Astrocyte of the cerebellum (primary cell): ENCODE results near the gene NT5DC1.
A peak's percentile ranks its signal among the peaks of the same experiment; 100 is the strongest.

Source experiments
- DNase-seq: peaks from one replicate; pipeline ENCODE4 v3.0.0-alpha.2; 2011; ENCODE audit warnings: low read depth
- H3K4me3 ChIP-seq: 2 replicates; pipeline ENCODE4 v1.5.1; 2011; ENCODE audit warnings: mild to moderate bottlenecking, low read depth, low read length, moderate library complexity
- in situ Hi-C: cut with HindIII; loops from 2 replicates; pipeline ENCODE4 v1.10.0; 2017; ENCODE audit warnings: low sequenced_read_pairs
- TF ChIP-seq, protein P1 (sequence below): IDR thresholded peaks from 2 replicates; pipeline ENCODE4 v1.5.1; 2012; ENCODE audit warnings: low read length, low read depth, moderate library complexity, mild to moderate bottlenecking; ENCODE audit errors: missing control alignments

Gene NT5DC1

DNA sequence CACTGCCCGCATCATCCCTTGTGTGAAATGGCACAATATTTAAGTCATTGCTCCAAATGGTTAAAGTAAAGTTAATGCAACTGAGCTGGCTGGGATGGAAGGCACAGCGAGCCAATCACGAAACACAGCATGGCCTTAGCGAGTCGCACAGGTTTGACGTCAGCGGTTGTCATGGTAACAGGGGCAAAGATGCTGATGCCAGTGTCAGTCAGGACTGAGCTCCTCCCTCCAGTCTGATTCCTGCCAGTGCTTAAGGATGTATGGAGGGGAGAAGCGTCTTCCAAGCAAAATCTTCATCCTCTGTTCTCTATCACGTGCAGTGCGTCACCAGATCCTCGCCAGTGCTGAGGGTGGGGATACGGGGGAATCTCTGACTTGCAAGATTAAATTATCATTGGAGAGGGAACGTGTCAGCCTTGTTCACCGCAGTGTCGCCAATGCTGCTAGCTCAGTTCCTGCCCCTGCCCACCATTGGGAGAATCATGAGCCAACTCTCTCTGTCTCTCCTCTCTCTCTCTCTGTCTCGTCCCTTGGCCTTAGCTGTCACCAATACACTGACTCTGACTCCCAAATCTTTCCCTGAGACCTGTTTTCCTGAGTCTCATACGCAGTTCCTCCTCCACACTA is 128.7 kb downstream of the NT5DC1 start:
- in situ Hi-C loops, result no loop called here
- H3K4me3 ChIP-seq, result peak overlapping the region; percentile 40
- peak; percentile 94 for DNase-seq

DNA sequence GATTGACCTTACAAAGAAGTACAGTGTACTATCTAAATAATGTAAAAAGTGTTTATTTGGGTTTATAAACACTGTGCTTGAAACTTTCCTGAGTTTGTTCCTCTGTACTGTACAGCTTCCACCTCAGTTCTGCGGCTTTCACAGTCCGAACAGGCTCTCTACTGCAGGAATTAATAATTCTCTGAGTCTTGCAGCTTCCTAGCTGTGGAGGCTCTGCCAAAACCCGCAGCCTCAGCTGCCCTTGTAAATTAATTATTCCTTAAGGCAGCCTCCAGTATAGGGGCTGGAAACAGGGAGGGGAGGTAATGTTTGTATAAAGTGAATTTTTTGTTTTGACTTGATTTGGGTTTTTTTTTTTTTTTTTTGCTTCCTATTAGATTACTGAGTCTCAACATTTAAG is 134.0 kb downstream of the NT5DC1 start:
- TF ChIP-seq, protein P1, sequence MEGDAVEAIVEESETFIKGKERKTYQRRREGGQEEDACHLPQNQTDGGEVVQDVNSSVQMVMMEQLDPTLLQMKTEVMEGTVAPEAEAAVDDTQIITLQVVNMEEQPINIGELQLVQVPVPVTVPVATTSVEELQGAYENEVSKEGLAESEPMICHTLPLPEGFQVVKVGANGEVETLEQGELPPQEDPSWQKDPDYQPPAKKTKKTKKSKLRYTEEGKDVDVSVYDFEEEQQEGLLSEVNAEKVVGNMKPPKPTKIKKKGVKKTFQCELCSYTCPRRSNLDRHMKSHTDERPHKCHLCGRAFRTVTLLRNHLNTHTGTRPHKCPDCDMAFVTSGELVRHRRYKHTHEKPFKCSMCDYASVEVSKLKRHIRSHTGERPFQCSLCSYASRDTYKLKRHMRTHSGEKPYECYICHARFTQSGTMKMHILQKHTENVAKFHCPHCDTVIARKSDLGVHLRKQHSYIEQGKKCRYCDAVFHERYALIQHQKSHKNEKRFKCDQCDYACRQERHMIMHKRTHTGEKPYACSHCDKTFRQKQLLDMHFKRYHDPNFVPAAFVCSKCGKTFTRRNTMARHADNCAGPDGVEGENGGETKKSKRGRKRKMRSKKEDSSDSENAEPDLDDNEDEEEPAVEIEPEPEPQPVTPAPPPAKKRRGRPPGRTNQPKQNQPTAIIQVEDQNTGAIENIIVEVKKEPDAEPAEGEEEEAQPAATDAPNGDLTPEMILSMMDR, result no peak
- H3K4me3 ChIP-seq, result no peak overlapping the region
- in situ Hi-C loops, result no loop called here
- DNase-seq, result no peak

More for the DNA sequence above, 128.7 kb downstream of the NT5DC1 start:
- TF ChIP-seq, protein P1, result no peak

- no peak for DNase-seq
Measured at GRCh38 chr6:116238083-116238482, 137.4 kb downstream of the NT5DC1 start.

GRCh38 chr6:116239256-116239655 is 138.6 kb downstream of the NT5DC1 start:
- DNase-seq, result no peak
- in situ Hi-C loops, result no loop called here
- TF ChIP-seq, protein P1, result no peak
- H3K4me3 ChIP-seq, result no peak overlapping the region

More at GRCh38 chr6:116238083-116238482, 137.4 kb downstream of the NT5DC1 start:
- no peak overlapping the region for H3K4me3 ChIP-seq
- TF ChIP-seq, protein P1, result no peak
- in situ Hi-C loops, result no loop called here

DNA sequence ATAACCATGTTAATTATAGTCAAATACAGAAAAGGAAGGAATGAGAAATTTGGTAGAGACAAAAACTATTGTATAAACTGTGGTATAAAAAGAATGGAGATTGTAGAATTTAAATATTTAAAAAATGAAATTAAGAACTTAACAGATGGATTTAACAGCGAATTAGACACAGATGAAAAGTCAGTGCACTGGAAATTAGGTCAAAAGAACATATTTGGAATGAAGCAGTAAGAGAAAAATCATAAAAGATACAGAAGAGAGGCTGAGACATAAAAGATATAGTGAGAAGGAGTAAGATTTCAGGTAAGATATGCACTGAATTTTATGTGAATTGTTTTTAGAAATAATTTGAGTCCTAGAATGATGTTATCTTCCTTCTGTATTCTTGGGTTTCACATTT is 139.2 kb downstream of the NT5DC1 start:
- in situ Hi-C loops, result no loop called here
- TF ChIP-seq, protein P1, result no peak
- no peak overlapping the region for H3K4me3 ChIP-seq
- no peak for DNase-seq

GRCh38 chr6:116244284-116244683 is 143.6 kb downstream of the NT5DC1 start:
- in situ Hi-C loops, result no loop called here
- H3K4me3 ChIP-seq, result no peak overlapping the region
- DNase-seq, result no peak
- TF ChIP-seq, protein P1, result no peak

DNA sequence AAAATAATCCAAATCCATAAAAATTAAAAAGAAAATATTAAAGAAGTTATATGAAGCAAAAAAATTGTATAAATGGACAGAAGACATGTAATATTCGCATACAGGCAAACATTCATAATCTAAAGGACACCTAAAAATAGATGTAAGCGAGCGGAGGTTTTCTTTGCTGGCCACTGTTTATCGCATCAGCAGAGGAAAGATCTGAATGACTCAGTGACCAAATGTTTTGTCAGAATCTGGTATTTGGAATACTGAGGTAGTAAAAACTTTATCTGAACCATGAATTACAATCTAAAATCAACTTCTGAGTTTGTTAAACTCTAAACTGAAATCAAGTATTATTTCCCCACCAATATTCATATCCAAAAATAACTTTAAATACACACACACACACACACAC is 145.4 kb downstream of the NT5DC1 start:
- no peak overlapping the region for H3K4me3 ChIP-seq
- DNase-seq, result peak; percentile 43
- TF ChIP-seq, protein P1, result no peak
- in situ Hi-C loops, result no loop called here
